ENCODE data around the gene UBE2J2. TPM values are rescaled to one million over a fixed set of nuclear protein-coding genes. Genes with fewer than 3 reads are reported as not detected.

Gene UBE2J2
- total and polyA plus RNA-seq, 2 of the 13 experiments (the other 11 are each of a cell fraction or from before 2014, with no cell fraction given), result 25.4 to 29.4 TPM

- TF ChIP-seq NRL (CRISPR knock-in tag; IDR thresholded peaks at IDR 0.05; ENCODE audit: borderline replicate concordance) (no peak), ZBED4 (CRISPR knock-in tag; IDR thresholded peaks at IDR 0.05; ENCODE audit: borderline replicate concordance) (no peak), SMARCE1 (IDR thresholded peaks at IDR 0.05; ENCODE audit: borderline replicate concordance) (no peak), HNF4G (IDR thresholded peaks at IDR 0.05; ENCODE audit: borderline replicate concordance, low read depth, low read length) (no peak), HNF4G (CRISPR knock-in tag; IDR thresholded peaks at IDR 0.05; ENCODE audit: borderline replicate concordance, low read depth) (no peak), ZNF180 (CRISPR knock-in tag; IDR thresholded peaks at IDR 0.05; ENCODE audit: borderline replicate concordance, low read depth) (no peak), ZBTB20 (CRISPR knock-in tag; IDR thresholded peaks at IDR 0.05; ENCODE audit: borderline replicate concordance, low read depth) (no peak), THAP11 (CRISPR knock-in tag; IDR thresholded peaks at IDR 0.05) (no peak), E2F5 (CRISPR knock-in tag; conservative IDR thresholded peaks at IDR 0.05) (no peak), SMC3 (IDR thresholded peaks at IDR 0.05; ENCODE audit: low read length) (no peak), SRSF1 (optimal IDR thresholded peaks at IDR 0.05; ENCODE audit: low read depth, low read length) (no peak), AKAP8 (CRISPR knock-in tag; IDR thresholded peaks at IDR 0.05) (peak; percentile 93), ZNF574 (CRISPR knock-in tag; IDR thresholded peaks at IDR 0.05) (peak; percentile 79), HNRNPLL (IDR thresholded peaks at IDR 0.05; ENCODE audit: low read depth, low read length, poor library complexity, severe bottlenecking) (peak; percentile 14), ZNF770 (CRISPR knock-in tag; IDR thresholded peaks at IDR 0.05) (no peak), ZNF614 (CRISPR knock-in tag; IDR thresholded peaks at IDR 0.05; ENCODE audit: borderline replicate concordance) (no peak), THRA (CRISPR knock-in tag; IDR thresholded peaks at IDR 0.05; ENCODE audit: borderline replicate concordance) (no peak), ZFP36L2 (CRISPR knock-in tag; IDR thresholded peaks at IDR 0.05) (no peak)
Observed at GRCh38 chr1:1299686-1300351, 26.2 kb upstream of the UBE2J2 start (continued).

Measured in HepG2 (cell line).